Uterus (tissue), 4 donors: ENCODE measurements around the gene XRN1. TPM values are rescaled to one million over a fixed set of nuclear protein-coding genes. Genes with fewer than 3 reads are reported as not detected.
"Not testable (repeated sequence)": the region's sequence is repeated elsewhere in the genome, so short reads cannot be mapped to it uniquely, and the experiment has no call there.

Source experiments
- DNase-seq, 2 donors: peaks; one replicate each; pipeline ENCODE4 v3.0.0-alpha.2; 2019 to 2020
- H3K27ac ChIP-seq, 2 donors: fragments of 200-600 bp; sonication (generic); 1 replicate in 1 of 2; 2 replicates in 1 of 2; pipeline ENCODE4 v1.5.1; 2016 to 2018
- H3K27me3 ChIP-seq, 2 donors: fragments of 200-600 bp; sonication (generic); one replicate each; pipeline ENCODE4 v1.5.1; 2018 to 2019; ENCODE audit warnings: control low read depth in 1 of 2
- H3K36me3 ChIP-seq, 2 donors: fragments of 200-600 bp; sonication (generic); one replicate each; pipeline ENCODE4 v1.5.1; 2019; ENCODE audit warnings: control low read depth in 1 of 2
- H3K4me1 ChIP-seq, 2 donors: fragments of 200-600 bp; sonication (generic); one replicate each; pipeline ENCODE4 v1.5.1; 2018 to 2019; ENCODE audit warnings: control low read depth in 1 of 2
- H3K4me3 ChIP-seq, 2 donors: fragments of 200-600 bp; sonication (generic); 1 replicate in 1 of 2; 2 replicates in 1 of 2; pipeline ENCODE4 v1.5.1; 2018 to 2019; ENCODE audit warnings: mild to moderate bottlenecking in 1 of 2
- H3K9me3 ChIP-seq, 2 donors: fragments of 200-600 bp; sonication (generic); one replicate each; pipeline ENCODE4 v1.5.1; 2019; ENCODE audit warnings: control low read depth in 1 of 2
- CTCF ChIP-seq, 4 experiments: fragments of 200-600 bp in 2 of 4; fragments of 450-650 bp in 2 of 4; sonication (generic) in 2 of 4; IDR thresholded peaks; one replicate each; pipeline ENCODE4 v1.5.1; 2016 to 2019; ENCODE audit warnings: antibody characterized with exemption in 4 of 4, mild to moderate bottlenecking in 2 of 4, moderate library complexity in 1 of 4
- POLR2A ChIP-seq, 2 donors: fragments of 450-650 bp; IDR thresholded peaks; one replicate each; pipeline ENCODE4 v1.6.1; 2016; ENCODE audit warnings: antibody characterized with exemption in 2 of 2, mild to moderate bottlenecking in 1 of 2, moderate library complexity in 1 of 2
- intact Hi-C: fragments of 100-400 bp; cut with DNase I; formaldehyde crosslinking; loops from one replicate; pipeline ENCODE4 v1.15.1; 2023; ENCODE audit warnings: low total_unique reads
- total RNA-seq, 4 donors: library from RNA; depleted of rRNA in 3 of 4; stranded (reverse); fragments of >200 nt in 3 of 4; gene quantifications; one replicate each; pipeline versions ENCODE4 v1.1.0 to v1.2.4, GENCODE V29; 2014 to 2023
- donor health status: DM: yes; HTN: yes; CAD: no.

XRN1 gene
- total RNA-seq, 4 donors from 2014 or later: 24.6 to 95.3 (median 59.4) TPM

- intact Hi-C loops: no loop called here
- Histone ChIP-seq H3K36me3 (no peaks in the 10 kb centered on the region), H3K4me1 (no peaks in the 10 kb centered on the region), H3K4me3 (no peak overlapping the region), H3K27ac (no peak overlapping the region), H3K9me3 (no peaks in the 10 kb centered on the region), H3K27me3 (no peaks in the 10 kb centered on the region)
- no peak for TF ChIP-seq POLR2A (IDR thresholded peaks at IDR 0.05)
- TF ChIP-seq CTCF (IDR thresholded peaks at IDR 0.05): no peak
- no peak for DNase-seq
These were observed 28.8 kb downstream of the XRN1 start for GRCh38 chr3:142418926-142419592.

- intact Hi-C loops: no loop called here
- no peaks in the 10 kb centered on the region for H3K36me3 ChIP-seq
These were observed 30.5 kb downstream of the XRN1 start for GRCh38 chr3:142417302-142417701.

DNA sequence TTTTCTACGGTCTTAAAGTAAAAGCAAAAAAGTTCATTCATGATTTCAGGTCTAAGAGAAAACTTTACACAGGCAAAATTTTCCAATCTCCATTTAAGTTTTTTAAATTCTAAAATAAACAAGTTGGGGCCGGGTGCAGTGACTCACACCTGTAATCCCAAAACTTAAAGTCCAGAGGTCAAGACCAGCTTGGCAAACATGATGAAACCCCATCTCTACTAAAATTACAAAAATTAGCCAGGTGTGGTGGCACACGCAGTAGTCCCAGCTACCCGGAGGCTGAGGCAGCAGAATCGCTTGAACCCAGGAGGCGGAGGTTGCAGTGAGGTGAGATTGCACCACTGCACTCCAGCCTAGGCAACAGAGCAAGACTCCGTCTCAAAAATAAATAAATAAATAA, 47.3 kb downstream of the XRN1 start:
- H3K27ac ChIP-seq, DNase-seq, H3K27me3 ChIP-seq, intact Hi-C loops, H3K36me3 ChIP-seq, H3K4me3 ChIP-seq, H3K4me1 ChIP-seq, H3K9me3 ChIP-seq: not testable (repeated sequence)

More at GRCh38 chr3:142417302-142417701, 30.5 kb downstream of the XRN1 start:
- no peaks in the 10 kb centered on the region for H3K9me3 ChIP-seq
- no peaks in the 10 kb centered on the region for H3K4me1 ChIP-seq
- no peak overlapping the region for H3K27ac ChIP-seq
- no peak overlapping the region for H3K4me3 ChIP-seq
- H3K27me3 ChIP-seq: no peaks in the 10 kb centered on the region
- no peak for DNase-seq
- no peak for TF ChIP-seq POLR2A (IDR thresholded peaks at IDR 0.05)

DNA sequence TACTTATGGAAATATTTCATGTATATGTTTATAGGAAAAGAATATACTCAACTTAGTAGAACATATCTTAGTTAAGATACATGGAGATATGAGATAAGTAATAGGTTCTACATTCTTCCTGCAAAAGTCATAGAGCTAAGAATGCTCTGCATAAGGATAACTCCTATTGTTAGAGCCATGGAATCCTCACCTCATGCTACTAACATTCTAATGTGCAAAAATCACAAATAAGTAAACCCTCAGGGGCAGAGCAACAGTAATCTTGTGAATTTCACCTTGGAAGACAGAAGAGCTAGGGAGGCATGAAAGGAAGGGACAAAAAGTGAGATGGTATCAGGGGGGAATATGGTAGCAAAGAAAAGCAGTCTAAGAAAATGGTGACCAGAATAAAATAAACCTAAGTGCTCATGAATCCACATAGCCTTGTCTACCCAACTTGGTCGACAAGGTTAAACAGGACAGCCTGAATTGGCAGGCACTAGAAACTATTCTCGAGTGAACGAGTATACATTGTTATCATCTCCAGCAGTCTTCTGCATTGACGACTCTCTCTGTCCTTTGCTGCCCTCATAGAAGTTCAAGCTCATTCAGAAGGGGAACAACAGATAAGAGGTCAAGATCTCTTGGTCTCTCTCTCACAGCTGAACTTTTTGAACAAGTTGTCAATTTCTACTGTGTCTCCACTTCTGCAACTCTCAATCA, 52.8 kb downstream of the XRN1 start:
- Histone ChIP-seq H3K27ac (no peak overlapping the region), H3K4me3 (no peak overlapping the region), H3K4me1 (no peaks in the 10 kb centered on the region), H3K36me3 (no peaks in the 10 kb centered on the region), H3K9me3 (no peaks in the 10 kb centered on the region), H3K27me3 (no peaks in the 10 kb centered on the region)
- TF ChIP-seq CTCF (IDR thresholded peaks at IDR 0.05): no peak
- TF ChIP-seq POLR2A (IDR thresholded peaks at IDR 0.05): no peak
- DNase-seq: no peak
- intact Hi-C loops: no loop called here

GRCh38 chr3:142385078-142385477, 62.8 kb downstream of the XRN1 start:
- no peak for DNase-seq
- intact Hi-C loops: no loop called here
- Histone ChIP-seq H3K27ac (no peak overlapping the region), H3K27me3 (no peaks in the 10 kb centered on the region), H3K4me1 (no peaks in the 10 kb centered on the region), H3K9me3 (no peaks in the 10 kb centered on the region), H3K4me3 (no peak overlapping the region), H3K36me3 (no peaks in the 10 kb centered on the region)
- TF ChIP-seq POLR2A (IDR thresholded peaks at IDR 0.05) (no peak), CTCF (IDR thresholded peaks at IDR 0.05) (no peak)

- H3K36me3 ChIP-seq: no peaks in the 10 kb centered on the region
- no peaks in the 10 kb centered on the region for H3K4me1 ChIP-seq
- no peaks in the 10 kb centered on the region for H3K27me3 ChIP-seq
- intact Hi-C loops: no loop called here
- H3K9me3 ChIP-seq: no peaks in the 10 kb centered on the region
- TF ChIP-seq CTCF (IDR thresholded peaks at IDR 0.05) (no peak), POLR2A (IDR thresholded peaks at IDR 0.05) (no peak)
- DNase-seq: no peak
- H3K27ac ChIP-seq: no peak overlapping the region
- no peak overlapping the region for H3K4me3 ChIP-seq
These were observed 73.2 kb downstream of the XRN1 start for GRCh38 chr3:142374687-142375086.

GRCh38 chr3:142369576-142369975, 78.3 kb downstream of the XRN1 start:
- H3K9me3 ChIP-seq, H3K4me3 ChIP-seq, H3K36me3 ChIP-seq, H3K27me3 ChIP-seq, H3K27ac ChIP-seq, DNase-seq, H3K4me1 ChIP-seq, intact Hi-C loops: not testable (repeated sequence)
